Measurements from ENCODE around the gene HMX3.

Gene HMX3

GRCh38 chr10:123157210-123157609 is 21.4 kb downstream of the HMX3 start:
- Histone ChIP-seq H3K9me2 (ENCODE audit: low read depth, low read length) (no peaks in the 10 kb centered on the region), H3K4me1 (ENCODE audit: insufficient read depth, low read length, severe bottlenecking) (peaks cover 61% of the 10 kb centered on the region), H3K4me3 (ENCODE audit: low read depth, low read length, poor library complexity, severe bottlenecking) (no peak overlapping the region), H3K27ac (ENCODE audit: low read depth, low read length, poor library complexity, severe bottlenecking) (no peak overlapping the region), H2AFZ (ENCODE audit: low read length) (no peak overlapping the region), H3F3A (ENCODE audit: insufficient read depth, low read length) (no peaks in the 10 kb centered on the region), H3K79me2 (ENCODE audit: insufficient read depth, low read length) (peaks cover 58% of the 10 kb centered on the region), H3K27me3 (ENCODE audit: insufficient read depth, low read length) (no peaks in the 10 kb centered on the region), H3K9me3 (ENCODE audit: low read length) (no peaks in the 10 kb centered on the region), H4K20me1 (ENCODE audit: insufficient read depth, low read length) (no peaks in the 10 kb centered on the region), H3K36me3 (ENCODE audit: insufficient read depth, low read length) (peaks cover 75% of the 10 kb centered on the region), H3K4me2 (ENCODE audit: low read length) (peak overlapping the region; percentile 28; the same call in 1 of the 2 replicates), H3K9ac (ENCODE audit: low read length) (no peak overlapping the region)
- no peak for TF ChIP-seq CTCF (IDR thresholded peaks at IDR 0.05; ENCODE audit: low read length)

- no peak for TF ChIP-seq EZH2 (IDR thresholded peaks at IDR 0.05; ENCODE audit: borderline replicate concordance, low read length)
- TF ChIP-seq CTCF (IDR thresholded peaks at IDR 0.05; ENCODE audit: low read length): no peak
- H3K9me2 ChIP-seq (ENCODE audit: low read depth, low read length): no peaks in the 10 kb centered on the region
- no peak overlapping the region for H3K27ac ChIP-seq (ENCODE audit: low read depth, low read length, poor library complexity, severe bottlenecking)
- H3K36me3 ChIP-seq (ENCODE audit: insufficient read depth, low read length): peaks cover 90% of the 10 kb centered on the region
- H3F3A ChIP-seq (ENCODE audit: insufficient read depth, low read length): no peaks in the 10 kb centered on the region
- peak overlapping the region; percentile 13 for H3K4me3 ChIP-seq (ENCODE audit: low read depth, low read length, poor library complexity, severe bottlenecking)
- H3K4me2 ChIP-seq (ENCODE audit: low read length): peak overlapping the region; percentile 28
- H3K4me1 ChIP-seq (ENCODE audit: insufficient read depth, low read length, severe bottlenecking): peaks cover 58% of the 10 kb centered on the region
- H3K9me3 ChIP-seq (ENCODE audit: low read length): no peaks in the 10 kb centered on the region
- no peak overlapping the region for H3K9ac ChIP-seq (ENCODE audit: low read length)
- no peaks in the 10 kb centered on the region for H3K27me3 ChIP-seq (ENCODE audit: insufficient read depth, low read length)
- H4K20me1 ChIP-seq (ENCODE audit: insufficient read depth, low read length): no peaks in the 10 kb centered on the region
- peaks cover 58% of the 10 kb centered on the region for H3K79me2 ChIP-seq (ENCODE audit: insufficient read depth, low read length)
- no peak overlapping the region for H2AFZ ChIP-seq (ENCODE audit: low read length)
Observed at GRCh38 chr10:123158682-123159081, 22.9 kb downstream of the HMX3 start.

GRCh38 chr10:123160311-123160980 is 24.7 kb downstream of the HMX3 start:
- H3K9me3 ChIP-seq (ENCODE audit: low read length): no peaks in the 10 kb centered on the region
- peaks cover 57% of the 10 kb centered on the region for H3K79me2 ChIP-seq (ENCODE audit: insufficient read depth, low read length)
- no peaks in the 10 kb centered on the region for H3F3A ChIP-seq (ENCODE audit: insufficient read depth, low read length)
- TF ChIP-seq CTCF (IDR thresholded peaks at IDR 0.05; ENCODE audit: low read length) (no peak), EZH2 (IDR thresholded peaks at IDR 0.05; ENCODE audit: borderline replicate concordance, low read length) (no peak)
- no peak overlapping the region for H3K27ac ChIP-seq (ENCODE audit: low read depth, low read length, poor library complexity, severe bottlenecking)
- no peak overlapping the region for H3K4me2 ChIP-seq (ENCODE audit: low read length)
- H2AFZ ChIP-seq (ENCODE audit: low read length): no peak overlapping the region
- H3K4me3 ChIP-seq (ENCODE audit: low read depth, low read length, poor library complexity, severe bottlenecking): no peak overlapping the region
- peaks cover 100% of the 10 kb centered on the region for H3K36me3 ChIP-seq (ENCODE audit: insufficient read depth, low read length)
- no peaks in the 10 kb centered on the region for H3K9me2 ChIP-seq (ENCODE audit: low read depth, low read length)
- H3K27me3 ChIP-seq (ENCODE audit: insufficient read depth, low read length): no peaks in the 10 kb centered on the region
- H4K20me1 ChIP-seq (ENCODE audit: insufficient read depth, low read length): no peaks in the 10 kb centered on the region
- no peak overlapping the region for H3K9ac ChIP-seq (ENCODE audit: low read length)
- H3K4me1 ChIP-seq (ENCODE audit: insufficient read depth, low read length, severe bottlenecking): peaks cover 54% of the 10 kb centered on the region
